Stimulated activated naive CD8-positive, alpha-beta T cell treated with anti-CD3 and anti-CD28 coated beads, Interleukin-15, Interleukin-2, amounts not matched to agents 100 ng/mL and 50 ng/mL, for 24 hours (primary cell): ENCODE data around the gene CHM.
"Not testable (repeated sequence)": the region's sequence is repeated elsewhere in the genome, so short reads cannot be mapped to it uniquely, and the experiment has no call there.

Source experiments
- H3K27ac Mint-ChIP-seq: one replicate; pipeline ENCODE4 v1.8.0; 2021; ENCODE audit warnings: mild to moderate bottlenecking, mixed read lengths
- H3K27me3 Mint-ChIP-seq: one replicate; pipeline ENCODE4 v1.8.0; 2021; ENCODE audit warnings: mixed read lengths
- H3K36me3 Mint-ChIP-seq: one replicate; pipeline ENCODE4 v1.8.0; 2021; ENCODE audit warnings: low read depth, mixed read lengths
- H3K4me1 Mint-ChIP-seq: one replicate; pipeline ENCODE4 v1.8.0; 2021; ENCODE audit warnings: low read depth, mixed read lengths
- H3K4me3 Mint-ChIP-seq: one replicate; pipeline ENCODE4 v1.8.0; 2021; ENCODE audit warnings: mild to moderate bottlenecking, mixed read lengths
- H3K9me3 Mint-ChIP-seq: one replicate; pipeline ENCODE4 v1.8.0; 2021; ENCODE audit warnings: mixed read lengths

The CHM gene

DNA sequence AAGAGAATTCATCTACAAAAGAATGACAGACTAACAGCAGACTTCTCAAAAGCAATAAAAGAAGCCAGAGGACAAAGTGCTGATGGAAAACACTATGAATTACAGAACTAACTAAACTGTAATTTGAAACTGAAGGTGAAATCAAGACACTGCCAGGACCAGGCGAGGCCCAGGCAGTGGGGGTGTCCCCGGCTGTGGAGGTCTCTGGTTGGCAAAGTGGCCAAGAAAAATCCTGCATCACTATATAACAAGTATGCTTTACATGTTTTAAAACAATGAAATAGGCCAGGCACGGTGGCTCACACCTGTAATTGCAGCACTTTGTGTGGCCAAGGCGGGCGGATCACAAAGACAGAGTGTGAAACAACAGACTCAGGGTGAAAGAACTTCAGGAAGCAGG lies 32.9 kb downstream of the CHM start:
- H3K27me3 Mint-ChIP-seq: no peaks in the 10 kb centered on the region

DNA sequence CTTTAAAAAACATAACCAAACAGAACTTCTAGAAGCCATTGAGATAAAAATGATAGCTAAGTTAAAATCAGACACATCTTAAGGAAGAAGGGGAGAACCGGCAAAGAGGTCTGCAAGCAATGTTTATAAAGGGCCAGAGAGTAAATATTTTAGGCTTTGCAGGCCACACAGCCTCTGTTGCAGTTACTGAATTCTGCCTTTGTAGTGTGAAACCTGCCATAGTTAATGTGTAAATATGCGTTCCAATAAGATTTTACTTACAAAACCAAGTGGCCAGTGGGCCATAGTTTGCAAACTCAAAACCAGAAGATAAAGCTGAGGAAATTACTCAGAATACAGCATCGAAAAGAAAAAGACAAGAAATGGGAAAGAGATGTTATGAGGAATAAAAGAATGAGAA lies 33.6 kb downstream of the CHM start:
- H3K27me3 Mint-ChIP-seq: no peaks in the 10 kb centered on the region
- no peak overlapping the region for H3K4me3 Mint-ChIP-seq
- peaks cover 5% of the 10 kb centered on the region for H3K9me3 Mint-ChIP-seq
- peaks cover 19% of the 10 kb centered on the region for H3K4me1 Mint-ChIP-seq
- peaks cover 46% of the 10 kb centered on the region for H3K36me3 Mint-ChIP-seq
- H3K27ac Mint-ChIP-seq: no peak overlapping the region

More for the DNA sequence above, 32.9 kb downstream of the CHM start:
- Mint-ChIP-seq H3K27ac (no peak overlapping the region), H3K4me3 (no peak overlapping the region), H3K4me1 (peaks cover 19% of the 10 kb centered on the region), H3K9me3 (peaks cover 5% of the 10 kb centered on the region), H3K36me3 (peaks cover 49% of the 10 kb centered on the region)

DNA sequence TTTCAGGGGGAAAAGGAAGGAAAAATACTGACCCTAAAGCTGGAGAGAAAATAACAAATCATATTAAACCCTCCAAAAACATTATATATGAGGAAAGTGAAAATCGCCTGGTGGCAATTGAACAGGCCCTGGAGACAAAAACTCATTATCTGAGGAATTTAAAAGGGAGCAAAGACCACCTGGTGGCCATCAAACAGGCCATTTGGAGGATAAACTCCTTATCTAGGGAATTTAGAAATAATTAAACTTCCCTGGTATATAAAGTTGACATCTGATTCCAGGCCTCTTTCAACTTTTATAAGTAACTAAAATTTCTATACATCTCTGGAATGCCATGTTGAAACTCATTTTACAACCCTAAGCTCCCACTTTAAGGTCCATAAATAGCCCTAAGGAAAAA lies 35.2 kb downstream of the CHM start:
- Mint-ChIP-seq H3K27me3 (no peaks in the 10 kb centered on the region), H3K36me3 (peaks cover 39% of the 10 kb centered on the region), H3K4me3 (no peak overlapping the region), H3K9me3 (peaks cover 5% of the 10 kb centered on the region), H3K4me1 (peaks cover 22% of the 10 kb centered on the region), H3K27ac (no peak overlapping the region)

DNA sequence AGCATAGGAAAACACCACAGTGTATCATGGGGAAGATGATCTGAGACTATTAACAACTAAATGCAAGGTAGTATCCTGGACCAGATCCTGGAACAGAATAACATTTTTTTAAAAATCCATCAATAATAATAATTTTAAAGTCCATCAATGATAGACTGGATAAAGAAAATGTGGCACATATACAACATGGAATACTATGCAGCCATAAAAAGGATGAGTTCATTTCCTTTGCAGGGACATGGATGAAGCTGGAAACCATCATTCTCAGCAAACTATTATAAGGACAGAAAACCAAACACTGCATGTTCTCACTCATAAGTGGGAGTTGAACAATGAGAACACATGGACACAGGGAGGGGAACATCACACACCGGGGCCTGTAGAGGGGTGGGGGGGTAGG lies 37.6 kb downstream of the CHM start:
- H3K27ac Mint-ChIP-seq, H3K27me3 Mint-ChIP-seq, H3K4me3 Mint-ChIP-seq, H3K9me3 Mint-ChIP-seq: not testable (repeated sequence)
- Mint-ChIP-seq H3K4me1 (peaks cover 28% of the 10 kb centered on the region), H3K36me3 (peaks cover 39% of the 10 kb centered on the region)

DNA sequence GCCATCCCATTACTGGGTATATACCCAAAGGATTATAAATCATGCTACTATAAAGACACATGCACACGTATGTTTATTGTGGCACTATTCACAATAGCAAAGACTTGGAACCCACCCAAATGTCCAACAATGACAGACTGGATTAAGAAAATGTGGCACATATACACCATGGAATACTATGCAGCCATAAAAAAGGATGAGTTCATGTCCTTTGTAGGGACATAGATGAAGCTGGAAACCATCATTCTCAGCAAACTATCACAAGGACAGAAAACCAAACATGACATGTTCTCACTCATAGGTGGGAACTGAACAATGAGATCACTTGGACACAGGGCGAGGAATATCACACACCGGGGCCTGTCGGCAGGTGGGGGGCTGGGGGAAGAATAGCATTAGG lies 39.5 kb downstream of the CHM start:
- not testable (repeated sequence) for H3K4me3 Mint-ChIP-seq, H3K9me3 Mint-ChIP-seq, H3K27me3 Mint-ChIP-seq, H3K27ac Mint-ChIP-seq
- Mint-ChIP-seq H3K4me1 (peaks cover 34% of the 10 kb centered on the region), H3K36me3 (peaks cover 38% of the 10 kb centered on the region)

DNA sequence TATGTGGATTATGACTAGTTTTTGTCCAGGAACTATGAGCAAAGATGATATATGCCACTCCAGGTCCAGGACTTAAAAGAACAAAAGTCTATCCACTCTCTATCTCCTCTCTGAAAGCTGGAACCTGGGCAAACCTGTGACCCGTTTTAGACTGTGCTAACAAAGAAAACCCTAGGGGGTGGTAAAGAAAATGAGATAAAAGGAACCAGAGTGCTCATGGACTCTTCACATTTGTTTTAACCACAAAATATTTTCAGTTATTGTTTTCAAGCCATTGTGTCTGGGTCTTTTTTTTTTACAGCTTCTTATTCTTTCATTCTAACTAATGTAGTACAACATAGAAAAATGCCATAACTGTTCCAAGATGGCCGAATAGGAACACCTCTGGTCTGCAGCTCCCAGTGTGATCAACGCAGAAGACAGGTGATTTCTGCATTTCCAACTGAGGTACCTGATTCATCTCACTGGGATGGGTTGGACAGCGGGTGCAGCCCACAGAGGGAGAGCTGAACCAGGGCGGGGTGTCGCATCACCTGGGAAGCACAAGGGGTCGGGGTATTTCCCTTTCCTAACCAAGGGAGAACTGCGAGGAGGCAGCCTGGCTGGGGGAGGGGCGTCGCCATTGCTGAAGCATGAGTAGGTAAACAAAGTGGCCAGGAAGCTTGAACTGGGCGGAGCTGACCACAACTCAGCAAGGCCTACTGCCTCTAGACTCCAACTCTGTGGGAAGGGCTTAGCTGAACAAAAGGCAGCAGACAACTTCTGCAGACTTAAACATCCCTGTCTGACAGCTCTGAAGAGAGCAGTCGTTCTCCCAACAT lies 45.1 kb downstream of the CHM start:
- Mint-ChIP-seq H3K36me3 (peaks cover 15% of the 10 kb centered on the region), H3K4me1 (peaks cover 40% of the 10 kb centered on the region), H3K9me3 (no peaks in the 10 kb centered on the region), H3K27me3 (no peaks in the 10 kb centered on the region), H3K27ac (no peak overlapping the region), H3K4me3 (no peak overlapping the region)

DNA sequence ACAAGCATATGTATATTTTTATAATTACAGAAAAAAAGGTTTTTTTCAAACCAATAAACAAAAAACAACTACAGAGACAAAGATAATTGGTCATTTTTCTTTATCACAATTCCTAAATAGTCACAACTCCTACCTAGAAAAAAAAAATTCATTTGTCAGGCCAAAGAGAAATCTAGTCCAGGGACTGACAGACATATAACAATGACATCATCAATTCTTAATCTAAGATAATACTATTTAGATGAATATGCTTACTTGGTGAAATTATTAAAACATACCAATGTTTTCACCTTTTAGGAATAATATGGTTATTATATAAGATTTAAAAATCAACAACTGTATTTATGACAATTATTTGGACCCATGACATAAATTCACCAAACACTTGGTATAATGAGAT lies 48.4 kb downstream of the CHM start:
- no peak overlapping the region for H3K4me3 Mint-ChIP-seq
- peaks cover 23% of the 10 kb centered on the region for H3K4me1 Mint-ChIP-seq
- H3K36me3 Mint-ChIP-seq: peaks cover 5% of the 10 kb centered on the region
- H3K27ac Mint-ChIP-seq: no peak overlapping the region
- no peaks in the 10 kb centered on the region for H3K27me3 Mint-ChIP-seq
- H3K9me3 Mint-ChIP-seq: no peaks in the 10 kb centered on the region

DNA sequence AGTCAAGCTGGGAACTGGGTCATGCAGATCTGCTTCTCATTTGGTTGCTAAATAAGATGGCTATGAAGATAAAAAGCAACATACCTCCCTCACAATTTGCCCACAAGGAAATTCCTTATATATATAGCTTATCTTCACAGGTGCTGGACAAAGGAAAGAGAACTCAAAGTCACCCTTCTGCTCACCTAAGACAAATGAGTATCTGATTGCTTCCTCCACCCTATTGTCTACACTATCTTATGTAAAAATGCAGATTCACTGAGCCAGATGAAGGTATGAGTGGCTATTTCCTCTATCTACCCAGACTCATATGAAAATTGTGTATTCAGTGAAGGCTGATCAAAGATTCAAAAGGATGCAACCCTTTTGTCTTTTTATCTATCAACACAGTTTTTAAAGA lies 50.8 kb downstream of the CHM start:
- Mint-ChIP-seq H3K9me3 (no peaks in the 10 kb centered on the region), H3K4me1 (peaks cover 19% of the 10 kb centered on the region), H3K36me3 (no peaks in the 10 kb centered on the region), H3K4me3 (no peak overlapping the region), H3K27me3 (no peaks in the 10 kb centered on the region), H3K27ac (no peak overlapping the region)

DNA sequence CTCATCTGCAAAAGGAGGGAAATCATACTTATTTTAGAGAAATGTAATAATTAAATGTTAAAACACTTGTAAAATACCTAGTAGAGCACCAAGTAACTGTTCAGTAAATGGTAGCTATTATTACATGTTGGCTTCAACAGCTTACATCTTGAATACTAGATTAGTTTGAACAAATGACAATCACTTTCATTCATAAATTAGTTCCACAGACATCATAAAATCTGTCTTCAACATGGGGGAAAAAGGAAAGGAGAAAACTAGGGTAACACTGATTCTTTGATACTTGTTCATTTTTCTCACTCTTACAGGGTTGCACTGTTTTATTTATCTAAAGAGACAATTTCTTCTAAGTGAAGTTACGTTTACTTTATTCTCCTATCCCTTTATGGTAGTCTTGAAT lies 51.7 kb downstream of the CHM start:
- peaks cover under 1% of the 10 kb centered on the region for H3K36me3 Mint-ChIP-seq
- no peak overlapping the region for H3K27ac Mint-ChIP-seq
- peaks cover 19% of the 10 kb centered on the region for H3K4me1 Mint-ChIP-seq
- no peaks in the 10 kb centered on the region for H3K9me3 Mint-ChIP-seq
- no peaks in the 10 kb centered on the region for H3K27me3 Mint-ChIP-seq
- no peak overlapping the region for H3K4me3 Mint-ChIP-seq

DNA sequence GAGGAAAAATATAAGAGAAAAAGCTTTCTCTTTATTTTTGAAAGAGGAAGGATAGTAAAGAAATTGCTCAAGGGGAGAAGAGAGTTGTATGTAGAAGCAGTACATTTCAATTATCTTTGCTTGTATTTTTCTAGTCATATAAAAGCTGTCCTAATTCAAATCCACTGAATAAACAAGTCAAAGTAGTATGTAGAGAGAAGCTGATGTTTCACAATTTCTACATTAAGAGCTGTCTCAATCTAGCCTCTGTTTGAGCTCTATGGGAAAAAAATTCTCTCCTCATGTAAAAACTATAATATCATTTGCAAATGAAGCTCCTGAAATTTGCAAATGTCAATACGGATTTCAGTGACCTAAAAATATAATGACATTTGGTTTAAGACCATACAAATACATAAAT lies 52.6 kb downstream of the CHM start:
- Mint-ChIP-seq H3K27me3 (no peaks in the 10 kb centered on the region), H3K9me3 (peaks cover 3% of the 10 kb centered on the region), H3K36me3 (peaks cover 8% of the 10 kb centered on the region), H3K4me3 (no peak overlapping the region), H3K4me1 (peaks cover 19% of the 10 kb centered on the region), H3K27ac (no peak overlapping the region)

DNA sequence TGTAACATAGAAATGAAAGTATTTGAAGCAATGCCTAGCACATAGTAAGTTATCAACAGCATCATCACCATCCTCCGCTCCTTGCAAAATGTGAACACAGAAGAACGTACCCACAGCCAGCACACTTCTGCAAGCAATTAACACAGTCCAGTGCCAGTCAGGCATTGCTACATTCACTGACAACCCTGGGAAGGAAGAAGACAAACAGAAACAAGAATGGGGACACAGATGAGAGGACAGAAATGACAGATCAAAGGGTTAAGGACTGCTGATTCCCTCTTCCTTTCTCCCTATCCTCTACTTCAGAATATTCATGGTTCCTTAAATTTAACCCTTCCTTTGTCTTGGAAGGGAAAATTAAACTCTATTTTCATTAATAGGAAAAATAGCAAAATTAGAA lies 53.1 kb downstream of the CHM start:
- Mint-ChIP-seq H3K4me1 (peaks cover 19% of the 10 kb centered on the region), H3K4me3 (no peak overlapping the region), H3K9me3 (peaks cover 3% of the 10 kb centered on the region), H3K36me3 (peaks cover 8% of the 10 kb centered on the region), H3K27ac (no peak overlapping the region), H3K27me3 (no peaks in the 10 kb centered on the region)

DNA sequence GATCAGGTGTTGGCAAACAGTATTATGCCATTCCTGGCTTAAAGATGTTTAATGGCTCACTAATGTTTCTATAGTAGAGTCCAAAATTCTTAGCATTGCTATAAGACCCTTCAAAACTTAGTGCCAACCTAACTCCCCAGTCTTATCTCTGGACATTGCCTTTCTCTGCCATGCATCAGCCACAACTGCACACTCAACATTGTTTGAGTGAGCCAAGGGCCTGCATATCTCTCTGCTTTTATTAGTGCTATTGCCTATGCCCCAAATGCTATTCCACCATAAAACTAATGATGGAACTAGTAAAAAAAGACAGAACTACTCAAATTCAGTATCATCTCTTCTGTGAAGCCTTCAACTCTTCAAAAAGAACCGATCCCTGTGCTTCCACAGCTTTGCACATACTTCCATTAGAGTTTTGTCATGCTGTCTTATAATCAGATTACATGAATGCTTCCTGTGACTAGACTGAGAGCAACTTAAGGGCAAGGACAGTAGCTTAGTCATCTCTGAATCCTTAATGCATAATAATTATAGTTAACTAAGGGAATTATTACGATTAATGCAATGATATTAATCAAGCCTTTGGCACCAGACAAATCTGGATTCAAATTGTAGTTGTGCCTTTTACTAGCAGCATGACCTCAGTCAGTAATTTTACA lies 53.7 kb downstream of the CHM start:
- Mint-ChIP-seq H3K9me3 (peaks cover 3% of the 10 kb centered on the region), H3K4me1 (peaks cover 19% of the 10 kb centered on the region), H3K36me3 (peaks cover 8% of the 10 kb centered on the region), H3K27ac (no peak overlapping the region), H3K27me3 (no peaks in the 10 kb centered on the region), H3K4me3 (no peak overlapping the region)

DNA sequence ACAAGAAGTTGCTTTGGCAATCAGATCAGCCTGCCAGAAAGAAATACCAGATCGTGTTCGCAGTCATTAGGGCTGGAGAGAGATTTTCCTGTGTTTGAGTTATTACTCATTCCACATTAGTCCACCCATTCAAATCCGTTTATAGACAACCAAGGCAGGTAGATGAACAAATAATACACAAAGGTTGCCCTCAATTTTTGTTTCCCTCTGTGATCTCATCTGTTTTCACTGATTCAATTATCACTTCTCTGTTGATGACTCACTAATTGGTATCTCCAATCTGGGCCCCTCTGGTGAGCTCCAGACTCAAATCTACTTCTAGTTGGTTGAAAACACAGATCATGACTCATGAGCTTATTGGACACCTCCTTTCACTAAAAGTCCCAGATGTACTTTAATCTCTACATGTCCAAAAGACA lies 54.5 kb downstream of the CHM start:
- Mint-ChIP-seq H3K27me3 (no peaks in the 10 kb centered on the region), H3K36me3 (peaks cover 9% of the 10 kb centered on the region), H3K4me1 (peaks cover 25% of the 10 kb centered on the region), H3K4me3 (no peak overlapping the region), H3K27ac (no peak overlapping the region), H3K9me3 (peaks cover 3% of the 10 kb centered on the region)

DNA sequence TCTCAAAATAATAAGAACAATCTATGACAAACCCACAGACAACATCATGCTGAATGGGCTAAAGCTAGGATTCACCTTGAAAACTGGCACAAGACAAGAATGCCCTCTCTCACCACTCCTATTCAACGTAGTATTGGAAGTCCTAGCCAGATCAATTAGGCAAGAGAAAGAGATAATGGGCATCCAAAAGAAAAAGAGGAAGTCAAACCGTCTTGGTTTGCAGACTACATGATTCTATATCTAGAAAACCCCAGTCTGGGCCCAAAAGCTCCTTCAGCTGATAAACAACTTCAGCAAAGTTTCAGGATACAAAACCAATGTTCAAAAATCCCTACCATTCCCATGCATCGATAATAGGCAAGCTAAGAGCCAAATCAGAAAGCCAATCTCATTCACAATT lies 59.0 kb downstream of the CHM start:
- H3K27me3 Mint-ChIP-seq: no peaks in the 10 kb centered on the region
- H3K4me3 Mint-ChIP-seq: no peak overlapping the region
- H3K9me3 Mint-ChIP-seq: peaks cover 3% of the 10 kb centered on the region
- no peak overlapping the region for H3K27ac Mint-ChIP-seq
- H3K36me3 Mint-ChIP-seq: peaks cover 26% of the 10 kb centered on the region
- peaks cover 17% of the 10 kb centered on the region for H3K4me1 Mint-ChIP-seq

DNA sequence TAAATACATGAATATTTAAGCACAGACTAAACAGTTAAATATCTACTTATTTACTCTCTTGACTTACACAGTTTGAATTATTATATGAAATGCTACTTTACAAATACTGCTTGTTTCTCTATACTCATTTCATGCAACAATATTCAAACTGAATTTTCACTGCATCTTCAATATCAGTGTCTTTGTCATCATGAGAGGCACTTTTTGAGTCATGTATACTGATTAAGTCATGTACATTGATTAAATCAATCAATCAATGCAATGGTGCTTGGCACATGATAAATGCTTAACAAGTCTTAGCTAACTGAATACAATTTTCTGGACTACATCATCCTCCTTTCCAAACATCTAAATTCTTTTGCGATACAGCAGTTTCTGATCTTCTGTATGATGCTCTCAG lies 67.1 kb downstream of the CHM start:
- Mint-ChIP-seq H3K36me3 (peaks cover 27% of the 10 kb centered on the region), H3K27me3 (no peaks in the 10 kb centered on the region), H3K4me1 (no peaks in the 10 kb centered on the region), H3K4me3 (no peak overlapping the region), H3K9me3 (no peaks in the 10 kb centered on the region), H3K27ac (no peak overlapping the region)

DNA sequence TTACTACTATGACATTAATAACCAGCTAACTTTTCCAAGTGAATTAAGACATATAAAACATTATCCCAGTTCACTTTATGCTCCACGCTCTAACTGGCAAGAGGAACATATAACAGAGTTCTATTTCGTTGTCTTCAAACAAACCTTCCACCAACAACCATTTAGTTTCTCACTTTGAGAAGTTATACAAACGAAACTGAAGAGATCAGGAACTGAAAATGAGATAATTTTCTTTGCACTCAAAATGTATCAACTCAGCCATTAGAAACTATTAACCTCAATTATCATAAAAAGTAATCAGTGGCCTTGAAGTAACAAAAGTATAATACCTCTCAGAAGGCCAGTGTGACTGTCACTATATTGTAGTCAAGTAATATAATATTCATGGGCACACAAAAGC lies 70.1 kb downstream of the CHM start:
- Mint-ChIP-seq H3K4me3 (no peak overlapping the region), H3K9me3 (no peaks in the 10 kb centered on the region), H3K36me3 (peaks cover 37% of the 10 kb centered on the region), H3K27me3 (no peaks in the 10 kb centered on the region), H3K4me1 (no peaks in the 10 kb centered on the region), H3K27ac (no peak overlapping the region)
